CD8-positive, alpha-beta memory T cell (primary cell): ENCODE measurements around the gene AGPAT3. TPM values are rescaled to one million over a fixed set of nuclear protein-coding genes. Genes with fewer than 3 reads are reported as not detected.

ENCODE experiments used
- CTCF ChIA-PET: fragments of 350-600 bp; sonication (Branson Sonifier 250); formaldehyde crosslinking; loops from one replicate; lab custom pipeline; 2021; ENCODE audit warnings: antibody characterized with exemption; lab: Charles Lee
- POLR2A ChIA-PET: fragments of 350-600 bp; sonication (Branson Sonifier 250); formaldehyde crosslinking; loops from one replicate; lab custom pipeline; 2021; ENCODE audit warnings: antibody characterized with exemption; lab: Charles Lee
- DNase-seq, 5 donors: peaks; one replicate each; pipeline versions ENCODE4 v3.0.0 to v3.0.0-alpha.2; 2020 to 2022; ENCODE audit warnings: mixed read lengths in 1 of 5
- H3K27ac ChIP-seq: one replicate; pipeline ENCODE4 v1.7.0; 2013; ENCODE audit warnings: low read depth, mild to moderate bottlenecking, low read length, moderate library complexity
- H3K27me3 ChIP-seq: 2 replicates; pipeline ENCODE4 v1.7.0; 2013; ENCODE audit warnings: low read length, mild to moderate bottlenecking; ENCODE audit not compliant: insufficient read depth, poor library complexity, severe bottlenecking
- H3K36me3 ChIP-seq: 2 replicates; pipeline ENCODE4 v1.7.0; 2013; ENCODE audit warnings: mild to moderate bottlenecking, low read length, moderate library complexity; ENCODE audit not compliant: insufficient read depth
- H3K4me1 ChIP-seq: 2 replicates; pipeline ENCODE4 v1.7.0; 2013; ENCODE audit warnings: mild to moderate bottlenecking, low read length, moderate library complexity; ENCODE audit not compliant: insufficient read depth
- H3K4me3 ChIP-seq: 2 replicates; pipeline ENCODE4 v1.7.0; 2013; ENCODE audit warnings: mild to moderate bottlenecking, low read length
- H3K9me3 ChIP-seq: 2 replicates; pipeline ENCODE4 v1.7.0; 2013; ENCODE audit warnings: mild to moderate bottlenecking, low read length
- H3K27ac Mint-ChIP-seq, 8 donors: one replicate each; pipeline ENCODE4 v1.8.0; 2020 to 2021; ENCODE audit warnings: mixed read lengths in 8 of 8, mild to moderate bottlenecking in 6 of 8, inconsistent platforms in 3 of 8, moderate library complexity in 3 of 8
- H3K27me3 Mint-ChIP-seq, 2 donors: one replicate each; pipeline ENCODE4 v1.8.0; 2020 to 2021; ENCODE audit warnings: mixed read lengths in 2 of 2, mild to moderate bottlenecking in 1 of 2, moderate library complexity in 1 of 2
- H3K36me3 Mint-ChIP-seq, 3 donors: one replicate each; pipeline ENCODE4 v1.8.0; 2020 to 2021; ENCODE audit warnings: mixed read lengths in 3 of 3, inconsistent platforms in 1 of 3, mild to moderate bottlenecking in 1 of 3
- H3K4me1 Mint-ChIP-seq, 3 donors: one replicate each; pipeline ENCODE4 v1.8.0; 2020 to 2021; ENCODE audit warnings: mixed read lengths in 3 of 3, inconsistent platforms in 1 of 3, mild to moderate bottlenecking in 1 of 3
- H3K4me3 Mint-ChIP-seq, 7 donors: one replicate each; pipeline ENCODE4 v1.8.0; 2020 to 2021; ENCODE audit warnings: mixed read lengths in 7 of 7, mild to moderate bottlenecking in 6 of 7, moderate library complexity in 4 of 7, inconsistent platforms in 2 of 7
- H3K9me3 Mint-ChIP-seq, 5 donors: one replicate each; pipeline ENCODE4 v1.8.0; 2020 to 2022; ENCODE audit warnings: mixed read lengths in 5 of 5, mild to moderate bottlenecking in 3 of 5, moderate library complexity in 2 of 5, inconsistent platforms in 1 of 5
- polyA plus RNA-seq: library from polyadenylated mRNA; unstranded; fragments of 300-500 nt; fragmentation: Illumina TruSeq; gene quantifications from one replicate; pipeline ENCODE4 v1.2.3, GENCODE V29; 2021
- total RNA-seq, 2 experiments: library from RNA; stranded (reverse); gene quantifications; one replicate each; pipeline ENCODE4 v1.2.3, GENCODE V29; 2021

The AGPAT3 gene
- total and polyA plus RNA-seq, 3 experiments from 2014 or later = 15.9 to 69.3 (median 66.5) TPM

- CTCF ChIA-PET = no interaction called here
- no peaks in the 10 kb centered on the region for H3K27me3 Mint-ChIP-seq
These were observed 11.6 kb downstream of the AGPAT3 start for GRCh38 chr21:43876605-43877004.

GRCh38 chr21:43877936-43878575, 13.0 kb downstream of the AGPAT3 start:
- Histone ChIP-seq H3K4me1 (peaks cover 23% of the 10 kb centered on the region), H3K36me3 (peaks cover 16% of the 10 kb centered on the region), H3K27me3 (no peaks in the 10 kb centered on the region), H3K4me3 (no peak overlapping the region), H3K9me3 (no peaks in the 10 kb centered on the region), H3K27ac (no peak overlapping the region)
- no peak overlapping the region for H3K4me3 Mint-ChIP-seq
- DNase-seq = no peak
- H3K9me3 Mint-ChIP-seq = no peaks in the 10 kb centered on the region
- no peak overlapping the region for H3K27ac Mint-ChIP-seq
- H3K36me3 Mint-ChIP-seq = peaks cover 4 to 49% (median 11%) of the 10 kb centered on the region in 3 donors
- peaks cover 39 to 72% (median 48%) of the 10 kb centered on the region in 3 donors for H3K4me1 Mint-ChIP-seq
- CTCF ChIA-PET = no interaction called here
- POLR2A ChIA-PET = no interaction called here
- H3K27me3 Mint-ChIP-seq = no peaks in the 10 kb centered on the region

More at GRCh38 chr21:43876605-43877004, 11.6 kb downstream of the AGPAT3 start:
- POLR2A ChIA-PET = no interaction called here
- H3K36me3 ChIP-seq = peaks cover 16% of the 10 kb centered on the region
- no peak overlapping the region for H3K4me3 ChIP-seq
- Mint-ChIP-seq H3K27ac (peak overlapping the region in 1 of 8 donors; percentile 8), H3K36me3 (peaks cover 4 to 55% (median 13%) of the 10 kb centered on the region in 3 donors), H3K4me1 (peaks cover 46 to 72% (median 53%) of the 10 kb centered on the region in 3 donors), H3K9me3 (no peaks in the 10 kb centered on the region), H3K4me3 (no peak overlapping the region)
- no peak for DNase-seq
- no peaks in the 10 kb centered on the region for H3K27me3 ChIP-seq
- peaks cover 12% of the 10 kb centered on the region for H3K4me1 ChIP-seq
- H3K27ac ChIP-seq = no peak overlapping the region
- no peaks in the 10 kb centered on the region for H3K9me3 ChIP-seq

- Mint-ChIP-seq H3K4me1 (peaks cover 45 to 75% (median 48%) of the 10 kb centered on the region in 3 donors), H3K27ac (peak overlapping the region in 2 of 8 donors; percentile 12 to 54), H3K4me3 (no peak overlapping the region), H3K9me3 (no peaks in the 10 kb centered on the region), H3K36me3 (peaks cover 4 to 43% (median 11%) of the 10 kb centered on the region in 3 donors), H3K27me3 (no peaks in the 10 kb centered on the region)
- peaks cover 32% of the 10 kb centered on the region for H3K4me1 ChIP-seq
- CTCF ChIA-PET = no interaction called here
- no peak for DNase-seq
- H3K4me3 ChIP-seq = no peak overlapping the region
- no peaks in the 10 kb centered on the region for H3K9me3 ChIP-seq
- H3K36me3 ChIP-seq = peaks cover 16% of the 10 kb centered on the region
- H3K27ac ChIP-seq = no peak overlapping the region
- POLR2A ChIA-PET = no interaction called here
- H3K27me3 ChIP-seq = no peaks in the 10 kb centered on the region
These were observed 14.5 kb downstream of the AGPAT3 start for GRCh38 chr21:43879348-43880110.

- no peak overlapping the region for H3K27ac ChIP-seq
- no peaks in the 10 kb centered on the region for H3K9me3 ChIP-seq
- peaks cover 32% of the 10 kb centered on the region for H3K4me1 ChIP-seq
- no peaks in the 10 kb centered on the region for H3K27me3 Mint-ChIP-seq
- H3K27me3 ChIP-seq = no peaks in the 10 kb centered on the region
- H3K27ac Mint-ChIP-seq = peak overlapping the region in 5 of 8 donors; percentile 12 to 54 (median 30)
- H3K4me3 ChIP-seq = no peak overlapping the region
- no peaks in the 10 kb centered on the region for H3K9me3 Mint-ChIP-seq
- H3K4me1 Mint-ChIP-seq = peaks cover 46 to 80% (median 46%) of the 10 kb centered on the region in 3 donors
- H3K4me3 Mint-ChIP-seq = peak overlapping the region in 1 of 7 donors; percentile 20
- peaks cover 16% of the 10 kb centered on the region for H3K36me3 ChIP-seq
- POLR2A ChIA-PET = no interaction called here
- DNase-seq = no peak
- CTCF ChIA-PET = no interaction called here
- H3K36me3 Mint-ChIP-seq = peaks cover 2 to 38% (median 9%) of the 10 kb centered on the region in 3 donors
These were observed 15.3 kb downstream of the AGPAT3 start for GRCh38 chr21:43880111-43880985.

GRCh38 chr21:43881283-43881682, 16.3 kb downstream of the AGPAT3 start:
- ChIA-PET CTCF (no interaction called here), POLR2A (no interaction called here)
- no peaks in the 10 kb centered on the region for H3K9me3 ChIP-seq
- Mint-ChIP-seq H3K9me3 (no peaks in the 10 kb centered on the region), H3K27ac (peak overlapping the region in 5 of 8 donors; percentile 30 to 56 (median 38)), H3K27me3 (no peaks in the 10 kb centered on the region), H3K36me3 (peaks cover 0 to 34% (median 7%) of the 10 kb centered on the region in 3 donors), H3K4me1 (peaks cover 43 to 83% (median 45%) of the 10 kb centered on the region in 3 donors), H3K4me3 (peak overlapping the region in 1 of 7 donors; percentile 17)
- no peak overlapping the region for H3K4me3 ChIP-seq
- H3K4me1 ChIP-seq = peaks cover 32% of the 10 kb centered on the region
- peaks cover 16% of the 10 kb centered on the region for H3K36me3 ChIP-seq
- H3K27me3 ChIP-seq = no peaks in the 10 kb centered on the region
- H3K27ac ChIP-seq = no peak overlapping the region
- DNase-seq = peak in 1 of 5 donors; percentile 26

GRCh38 chr21:43881935-43882334, 16.9 kb downstream of the AGPAT3 start:
- no peaks in the 10 kb centered on the region for H3K27me3 Mint-ChIP-seq
- H3K4me1 Mint-ChIP-seq = peaks cover 44 to 83% (median 49%) of the 10 kb centered on the region in 3 donors
- H3K4me3 ChIP-seq = no peak overlapping the region
- H3K27me3 ChIP-seq = no peaks in the 10 kb centered on the region
- H3K27ac Mint-ChIP-seq = peak overlapping the region in 1 of 8 donors; percentile 84
- H3K9me3 ChIP-seq = no peaks in the 10 kb centered on the region
- peaks cover 20% of the 10 kb centered on the region for H3K36me3 ChIP-seq
- H3K4me3 Mint-ChIP-seq = peak overlapping the region in 1 of 7 donors; percentile 13
- CTCF ChIA-PET = no interaction called here
- DNase-seq = no peak
- H3K36me3 Mint-ChIP-seq = peaks cover 0 to 35% (median 7%) of the 10 kb centered on the region in 3 donors
- no peaks in the 10 kb centered on the region for H3K9me3 Mint-ChIP-seq
- H3K4me1 ChIP-seq = peaks cover 32% of the 10 kb centered on the region
- POLR2A ChIA-PET = no interaction called here
- H3K27ac ChIP-seq = no peak overlapping the region

GRCh38 chr21:43882952-43883545, 18.0 kb downstream of the AGPAT3 start:
- Mint-ChIP-seq H3K27me3 (no peaks in the 10 kb centered on the region), H3K4me1 (peaks cover 42 to 80% (median 53%) of the 10 kb centered on the region in 3 donors), H3K36me3 (peaks cover 0 to 35% (median 7%) of the 10 kb centered on the region in 3 donors), H3K4me3 (no peak overlapping the region), H3K9me3 (no peaks in the 10 kb centered on the region), H3K27ac (no peak overlapping the region)
- Histone ChIP-seq H3K4me1 (peaks cover 32% of the 10 kb centered on the region), H3K9me3 (no peaks in the 10 kb centered on the region), H3K27ac (peak overlapping the region; percentile 20), H3K27me3 (no peaks in the 10 kb centered on the region), H3K4me3 (no peak overlapping the region), H3K36me3 (peaks cover 17% of the 10 kb centered on the region)
- ChIA-PET POLR2A (no interaction called here), CTCF (no interaction called here)
- DNase-seq = no peak
